Mammary epithelial cell (primary cell): ENCODE results near the gene HOXA3.

Experiments used
- CTCF ChIP-seq, 2 donors: IDR thresholded peaks in 1 of 2; conservative IDR thresholded peaks in 1 of 2; 2 replicates each; pipeline ENCODE4 v1.5.1; 2011 to 2012; ENCODE audit warnings: inconsistent platforms in 2 of 2, low read length in 2 of 2, mild to moderate bottlenecking in 2 of 2, control low read depth in 1 of 2, low read depth in 1 of 2; ENCODE audit not compliant: insufficient read depth in 1 of 2; ENCODE audit errors: extremely low read depth in 1 of 2
- EZH2 ChIP-seq: IDR thresholded peaks from 2 replicates; pipeline ENCODE4 v1.6.1; 2012; ENCODE audit warnings: low read length, inconsistent platforms, borderline replicate concordance

DNA sequence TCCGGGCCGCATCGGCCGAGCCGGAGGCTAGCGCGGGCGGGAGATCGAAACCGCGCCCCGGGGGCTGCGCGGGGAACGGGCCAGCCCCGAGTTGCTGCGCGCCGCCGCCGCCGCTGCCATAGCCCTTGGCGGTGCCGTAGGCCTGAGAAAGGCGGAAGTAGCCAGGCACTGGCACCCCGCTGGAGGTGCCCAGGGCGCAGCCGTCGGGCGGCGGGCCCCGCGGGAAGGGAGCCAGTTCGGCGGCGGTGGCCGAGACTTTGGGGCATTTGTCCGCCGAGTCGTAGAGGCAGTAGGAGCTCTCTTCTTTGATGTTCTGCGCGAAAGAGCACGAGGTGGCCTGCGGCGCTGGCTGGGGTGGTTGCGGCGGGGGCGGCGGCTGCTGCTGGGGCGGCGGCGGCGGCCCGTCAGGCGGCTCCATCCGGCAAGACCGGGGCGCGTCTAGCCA lies 21.1 kb upstream of the HOXA3 start:
- TF ChIP-seq CTCF (conservative IDR thresholded peaks at IDR 0.05 in 1 of 2, IDR thresholded peaks at IDR 0.05 in 1 of 2; ENCODE audit: extremely low read depth in 1 of 2, insufficient read depth in 1 of 2, low read depth in 1 of 2, low read length in 2 of 2) (no peak), EZH2 (peak; percentile 12)
